GM12878 (cell line): Measurements from ENCODE around the gene SYT1. TPM values are rescaled to one million over a fixed set of nuclear protein-coding genes. Genes with fewer than 3 reads are reported as not detected.

Source experiments
- ATAC-seq: fragments of 200-7000 bp; cut with Tn5 transposase; 3 replicates; pipeline ENCODE4 v1.9.1; 2020; ENCODE audit warnings: mild to moderate bottlenecking, moderate library complexity
- BruUV-seq: library from RNA; stranded (reverse); fragments of 400-500 nt; replicated peaks from 2 replicates; lab custom pipeline; 2021; lab: Mats Ljungman, UMichigan
- CTCF ChIA-PET: fragments of 300-600 bp; sonication (Branson Sonifier 250); formaldehyde crosslinking; extraction: SDS; loops from one replicate; lab custom pipeline; 2021; ENCODE audit warnings: inconsistent platforms; lab: Yijun Ruan, JAX
- POLR2A ChIA-PET: fragments of 350-600 bp; formaldehyde crosslinking; extraction: SDS; loops from one replicate; lab custom pipeline; 2021; ENCODE audit warnings: inconsistent platforms; lab: Charles Lee
- RAD21 ChIA-PET: fragments of 300-600 bp; sonication (Branson Sonifier 250); formaldehyde crosslinking; loops from one replicate; lab custom pipeline; 2023; ENCODE audit warnings: antibody characterized with exemption; ENCODE audit not compliant: unreplicated experiment; lab: Charles Lee
- SMC1A ChIA-PET: fragments of 300-600 bp; sonication (Branson Sonifier 250); formaldehyde crosslinking; loops from one replicate; lab custom pipeline; 2023; ENCODE audit not compliant: unreplicated experiment, uncharacterized antibody; lab: Charles Lee
- DNase-seq: peaks from one replicate; pipeline ENCODE4 v3.0.0-alpha.2; 2011; ENCODE audit warnings: low read depth, low spot score
- FAIRE-seq: peaks from 3 replicates; lab custom pipeline; 2011; peaks lifted over from hg19 to GRCh38; lab: Jason Lieb, UNC
- H2AFZ ChIP-seq: 2 replicates; pipeline ENCODE4 v1.6.0; 2011; ENCODE audit warnings: low read depth, low read length, control low read depth; ENCODE audit not compliant: control insufficient read depth
- H3K27ac ChIP-seq: 2 replicates; pipeline ENCODE4 v1.5.1; 2011; ENCODE audit warnings: control low read depth; ENCODE audit not compliant: control insufficient read depth, insufficient read depth
- H3K27me3 ChIP-seq, 2 experiments: replicated peaks in 1 of 2; 2 replicates each; pipeline versions ENCODE4 v1.6.0 to v1.6.1; 2011; ENCODE audit warnings: low read length in 1 of 2; ENCODE audit not compliant: control insufficient read depth in 2 of 2, insufficient read depth in 2 of 2
- H3K36me3 ChIP-seq, 2 experiments: 2 replicates each; pipeline ENCODE4 v1.5.1; 2011; ENCODE audit warnings: low read length in 1 of 2; ENCODE audit not compliant: control insufficient read depth in 2 of 2, insufficient read depth in 2 of 2
- H3K4me1 ChIP-seq: 2 replicates; pipeline ENCODE4 v1.6.1; 2011; ENCODE audit warnings: mild to moderate bottlenecking, low read length, moderate library complexity, mixed read lengths; ENCODE audit not compliant: control insufficient read depth, insufficient read depth
- H3K4me2 ChIP-seq: 2 replicates; pipeline ENCODE4 v1.6.0; 2011; ENCODE audit warnings: control low read depth; ENCODE audit not compliant: control insufficient read depth, insufficient read depth
- H3K4me3 ChIP-seq: fragments of 200-600 bp; sonication (generic); 2 replicates; pipeline ENCODE4 v1.5.1; 2016
- H3K79me2 ChIP-seq: 2 replicates; pipeline ENCODE4 v1.6.0; 2011; ENCODE audit warnings: low read length; ENCODE audit not compliant: control insufficient read depth, insufficient read depth
- H3K9ac ChIP-seq: 2 replicates; pipeline ENCODE4 v1.8.0; 2011; ENCODE audit warnings: low read length, control low read depth, mixed read lengths; ENCODE audit not compliant: control insufficient read depth, insufficient read depth
- H3K9me3 ChIP-seq: replicated peaks from 3 replicates; pipeline ENCODE4 v1.5.1; 2011; ENCODE audit warnings: mild to moderate bottlenecking, low read length; ENCODE audit not compliant: control insufficient read depth, insufficient read depth
- H4K20me1 ChIP-seq: 2 replicates; pipeline ENCODE4 v1.6.0; 2011; ENCODE audit not compliant: control insufficient read depth, insufficient read depth
- CHD2 ChIP-seq: IDR thresholded peaks from 2 replicates; pipeline ENCODE4 v1.6.1; 2011; ENCODE audit warnings: low read depth, low read length, improper control_type of control experiment, borderline replicate concordance
- IRF3 ChIP-seq: fragments of 450-650 bp; IDR thresholded peaks from 2 replicates; pipeline ENCODE4 v1.6.1; 2014; ENCODE audit warnings: mild to moderate bottlenecking
- KDM1A ChIP-seq: fragments of 200-600 bp; sonication (generic); IDR thresholded peaks from 2 replicates; pipeline ENCODE4 v1.6.1; 2016; ENCODE audit warnings: borderline replicate concordance
- NFIC ChIP-seq: IDR thresholded peaks from 2 replicates; pipeline ENCODE4 v1.6.1; 2012; ENCODE audit warnings: low read depth, mild to moderate bottlenecking, inconsistent platforms, low read length, moderate library complexity
- PAX8 ChIP-seq: fragments of 450-650 bp; IDR thresholded peaks from 2 replicates; pipeline ENCODE4 v1.6.1; 2017; ENCODE audit warnings: mild to moderate bottlenecking, moderate library complexity
- TARDBP ChIP-seq: IDR thresholded peaks from 2 replicates; pipeline ENCODE4 v1.6.1; 2016; ENCODE audit warnings: borderline replicate concordance
- USF1 ChIP-seq: IDR thresholded peaks from 2 replicates; pipeline ENCODE4 v1.6.1; 2011; ENCODE audit warnings: borderline replicate concordance, low read depth, mild to moderate bottlenecking, moderate library complexity, mixed read lengths, low read length; ENCODE audit not compliant: insufficient read depth; ENCODE audit errors: extremely low read length
- ZBTB11 ChIP-seq: fragments of 450-650 bp; formaldehyde crosslinking; IDR thresholded peaks from 2 replicates; pipeline ENCODE4 v1.5.0; 2022; ENCODE audit warnings: mild to moderate bottlenecking, missing genetic modification characterization
- ZNF207 ChIP-seq: fragments of 450-650 bp; IDR thresholded peaks from 2 replicates; pipeline ENCODE4 v1.6.1; 2014; ENCODE audit warnings: antibody characterized with exemption, mild to moderate bottlenecking, borderline replicate concordance
- WGBS: methylation state at CpG from one replicate; pipeline ENCODE4 v1.1.6; 2016; ENCODE audit warnings: low lambda C conversion rate; ENCODE audit not compliant: insufficient replicate concordance, insufficient coverage; ENCODE audit errors: missing lambda C conversion rate; 5-methylcytosine and 5-hydroxymethylcytosine counted together
- in situ Hi-C: fragments of 300-500 bp; cut with MboI; formaldehyde crosslinking; loops from 9 replicates; pipeline ENCODE4 v1.14.3; 2018; ENCODE audit warnings: mixed read lengths
- intact Hi-C: fragments of 100-400 bp; cut with micrococcal nuclease; formaldehyde crosslinking; loops from one replicate; pipeline ENCODE4 v1.14.2; 2022; ENCODE audit not compliant: unreplicated experiment
- polyA plus RNA-seq, 11 experiments: library from polyadenylated mRNA; depleted of rRNA in 4 of 11; unstranded in 6 of 11; stranded (reverse) in 5 of 11; fragments of >200 nt; fragmentation: Nextera tagmentation in 4 of 11; fragmentation: Illumina TruSeq in 1 of 11; extraction: Ambion mirVana in 4 of 11; extraction: Trizol in 1 of 11; gene quantifications; 1 replicate in 1 of 11; 2 replicates in 10 of 11; pipeline versions ENCODE4 v1.2.1 to v1.2.3, GENCODE V29; 2011 to 2016; ENCODE audit warnings: inconsistent platforms in 2 of 11, missing spikeins in 2 of 11, low read depth in 1 of 11
- total RNA-seq, 4 experiments: library from RNA; depleted of rRNA in 3 of 4; stranded (reverse); fragments of >200 nt in 3 of 4; fragmentation: Illumina TruSeq in 1 of 4; extraction: Trizol in 1 of 4; gene quantifications; 2 replicates each; pipeline versions ENCODE4 v1.2.1 to v1.2.3, GENCODE V29; 2013 to 2021
- TF ChIP-seq, protein P1 (sequence below): fragments of 450-650 bp; IDR thresholded peaks from 2 replicates; pipeline ENCODE4 v1.6.1; 2016; ENCODE audit warnings: mild to moderate bottlenecking

The SYT1 gene
- total and polyA plus RNA-seq, 10 of the 15 experiments (the other 5 are each of a cell fraction or from before 2014, with no cell fraction given): 0.10 to 0.28 TPM; not detected in 8

- no peaks in the 10 kb centered on the region for H3K9me3 ChIP-seq
- CTCF ChIA-PET: no interaction called here
- H3K4me3 ChIP-seq: no peak overlapping the region
- TF ChIP-seq CHD2 (no peak), KDM1A (no peak), ZNF207 (no peak), USF1 (no peak), IRF3 (no peak), NFIC (no peak), PAX8 (no peak), ZBTB11 (CRISPR knock-in tag) (no peak), TARDBP (no peak)
- TF ChIP-seq, protein P1, sequence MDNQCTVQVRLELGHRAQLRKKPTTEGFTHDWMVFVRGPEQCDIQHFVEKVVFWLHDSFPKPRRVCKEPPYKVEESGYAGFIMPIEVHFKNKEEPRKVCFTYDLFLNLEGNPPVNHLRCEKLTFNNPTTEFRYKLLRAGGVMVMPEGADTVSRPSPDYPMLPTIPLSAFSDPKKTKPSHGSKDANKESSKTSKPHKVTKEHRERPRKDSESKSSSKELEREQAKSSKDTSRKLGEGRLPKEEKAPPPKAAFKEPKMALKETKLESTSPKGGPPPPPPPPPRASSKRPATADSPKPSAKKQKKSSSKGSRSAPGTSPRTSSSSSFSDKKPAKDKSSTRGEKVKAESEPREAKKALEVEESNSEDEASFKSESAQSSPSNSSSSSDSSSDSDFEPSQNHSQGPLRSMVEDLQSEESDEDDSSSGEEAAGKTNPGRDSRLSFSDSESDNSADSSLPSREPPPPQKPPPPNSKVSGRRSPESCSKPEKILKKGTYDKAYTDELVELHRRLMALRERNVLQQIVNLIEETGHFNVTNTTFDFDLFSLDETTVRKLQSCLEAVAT: no peak
- TF ChIP-seq, all 136 proteins: peak for 0
- Histone ChIP-seq H3K4me1 (no peaks in the 10 kb centered on the region), H3K36me3 (no peaks in the 10 kb centered on the region), H4K20me1 (no peaks in the 10 kb centered on the region), H3K4me2 (no peak overlapping the region), H3K27me3 (no peaks in the 10 kb centered on the region), H3K79me2 (no peaks in the 10 kb centered on the region), H2AFZ (no peak overlapping the region), H3K9ac (no peak overlapping the region), H3K27ac (no peak overlapping the region)
- DNase-seq (no peak), ATAC-seq (no peak), FAIRE-seq (no peak)
- SMC1A ChIA-PET: no interaction called here
- WGBS: 0% methylated on average over 1 of the region's 1 CpG
- in situ Hi-C loops (no loop called here), intact Hi-C loops (no loop called here)
- POLR2A ChIA-PET: no interaction called here
- BruUV-seq: no TSS peak
- RAD21 ChIA-PET: no interaction called here
Measured at GRCh38 chr12:79199166-79199565, 334.6 kb downstream of the SYT1 start.
